HG02970 (cell line): ENCODE data around the gene SLC35B1.
A peak's percentile ranks its signal among the peaks of the same experiment; 100 is the strongest.

Experiments used
- ATAC-seq: cut with Tn5 transposase; IDR thresholded peaks from one replicate; pipeline ENCODE4 v1.9.1; 2021; ENCODE audit warnings: mild to moderate bottlenecking, moderate library complexity, moderate number of reproducible peaks; ENCODE audit not compliant: unreplicated experiment, low FRiP score

Gene SLC35B1

GRCh38 chr17:49707608-49708514, at the start of gene SLC35B1:
Gene SLC35B1 (minus strand): TSS chr17:49707964. CDS start chr17:49707833, 131 bp downstream.
- ATAC-seq = peak; percentile 95

- no peak for ATAC-seq
Observed at GRCh38 chr17:49757151-49757777, 49.5 kb upstream of the SLC35B1 start.

DNA sequence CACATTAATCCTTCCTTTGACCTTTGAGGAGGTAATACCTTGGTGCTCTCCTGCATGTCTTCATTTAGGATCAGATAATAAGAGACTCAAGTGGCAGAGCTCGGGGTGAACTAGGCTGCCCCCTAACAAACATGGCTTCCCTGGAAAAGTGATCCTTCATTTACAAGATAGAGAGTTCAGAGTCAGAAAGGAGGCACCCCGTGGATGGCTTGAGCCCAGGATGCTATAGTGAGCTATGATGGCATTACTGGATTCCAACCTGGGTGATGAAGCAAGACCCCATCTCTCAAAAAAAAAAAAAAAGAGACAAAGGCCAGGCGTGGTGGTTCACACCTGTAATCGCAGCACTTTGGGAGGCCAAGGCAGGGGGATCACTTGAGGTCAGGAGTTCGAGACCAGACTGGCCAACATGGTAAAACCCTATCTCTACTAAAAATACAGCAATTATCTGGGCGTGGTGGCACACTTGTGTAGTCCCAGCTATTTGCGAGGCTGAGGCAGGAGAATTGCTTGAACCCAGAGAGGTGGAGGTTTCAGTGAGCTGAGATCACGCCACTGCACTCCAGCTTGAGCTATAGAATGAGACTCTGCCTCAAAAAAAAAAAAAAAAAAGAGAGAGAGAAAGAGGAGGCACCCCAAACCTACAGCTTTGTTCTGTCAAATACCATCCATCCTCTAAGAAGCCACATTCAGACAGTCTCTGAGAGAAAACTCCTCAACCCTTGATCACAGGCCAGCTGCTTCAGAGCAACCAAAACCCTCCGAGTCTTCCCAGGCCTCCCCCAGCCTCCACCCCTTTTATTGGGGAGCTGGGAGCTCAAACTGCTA, 48.8 kb upstream of the SLC35B1 start:
- no peak for ATAC-seq

- ATAC-seq = no peak
Observed at GRCh38 chr17:49755663-49756283, 48.0 kb upstream of the SLC35B1 start.

DNA sequence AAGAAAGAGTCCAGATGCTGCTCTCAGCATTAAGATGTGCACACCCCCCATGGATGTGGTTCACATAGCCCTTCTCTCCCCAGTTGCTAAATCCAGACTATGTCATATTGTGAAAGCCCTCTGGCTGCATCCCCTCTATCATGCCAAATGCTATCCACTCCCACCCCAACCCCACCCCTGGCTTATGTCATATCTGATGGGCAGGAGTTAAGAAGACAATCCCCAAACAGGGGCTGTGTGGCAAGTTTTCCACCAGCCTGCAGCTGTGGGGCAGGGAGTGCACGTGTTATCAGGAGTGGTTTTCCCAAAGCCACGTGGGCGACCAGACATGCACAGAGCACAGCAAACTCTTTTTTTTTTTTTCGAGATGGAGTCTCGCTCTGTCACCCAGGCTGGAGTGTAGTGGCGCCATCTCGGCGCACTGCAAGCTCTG, 46.2 kb upstream of the SLC35B1 start:
- no peak for ATAC-seq

- ATAC-seq = no peak
Observed at GRCh38 chr17:49752508-49752907, 44.7 kb upstream of the SLC35B1 start.

GRCh38 chr17:49749730-49750129, 42.0 kb upstream of the SLC35B1 start:
- no peak for ATAC-seq

GRCh38 chr17:49748791-49749190, 41.0 kb upstream of the SLC35B1 start:
- ATAC-seq = peak; percentile 59

DNA sequence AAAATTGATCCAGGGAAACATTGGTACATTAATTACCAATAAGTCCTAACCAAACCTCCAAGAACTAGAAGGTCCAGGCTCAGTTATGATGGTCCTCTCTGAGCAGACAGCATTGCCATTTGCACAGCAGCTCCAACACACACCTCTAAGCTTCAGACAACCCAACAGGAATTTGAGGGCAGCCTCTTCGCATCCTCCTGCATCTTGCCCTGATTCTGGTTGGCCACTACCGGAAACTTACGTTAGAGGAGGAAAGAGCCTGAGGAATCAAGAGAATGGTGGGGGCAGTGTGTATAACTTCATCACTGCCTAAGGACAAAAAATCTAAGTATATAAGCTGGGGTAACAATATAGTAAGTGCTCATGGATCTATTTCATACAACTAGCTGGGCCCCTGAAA, 40.5 kb upstream of the SLC35B1 start:
- ATAC-seq = no peak

DNA sequence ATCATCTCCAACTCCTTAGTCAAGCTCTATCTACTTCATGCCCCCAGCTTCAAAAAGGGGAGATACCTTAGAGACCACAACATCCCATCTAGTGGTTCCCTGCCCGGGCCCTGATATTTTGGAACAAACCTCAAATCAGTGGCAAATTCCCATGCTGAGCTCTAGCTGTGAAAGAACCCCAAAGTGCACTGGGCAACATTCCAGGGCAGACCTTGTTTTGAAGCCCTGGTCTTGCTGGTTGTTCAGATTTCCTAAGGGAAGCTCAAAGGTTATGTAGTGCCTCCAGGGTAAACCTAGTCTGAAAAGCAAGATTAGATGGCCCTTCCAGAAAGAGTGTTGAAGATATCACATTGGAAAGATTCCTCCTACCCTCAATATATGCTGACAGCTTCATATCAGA, 39.9 kb upstream of the SLC35B1 start:
- ATAC-seq = no peak

DNA sequence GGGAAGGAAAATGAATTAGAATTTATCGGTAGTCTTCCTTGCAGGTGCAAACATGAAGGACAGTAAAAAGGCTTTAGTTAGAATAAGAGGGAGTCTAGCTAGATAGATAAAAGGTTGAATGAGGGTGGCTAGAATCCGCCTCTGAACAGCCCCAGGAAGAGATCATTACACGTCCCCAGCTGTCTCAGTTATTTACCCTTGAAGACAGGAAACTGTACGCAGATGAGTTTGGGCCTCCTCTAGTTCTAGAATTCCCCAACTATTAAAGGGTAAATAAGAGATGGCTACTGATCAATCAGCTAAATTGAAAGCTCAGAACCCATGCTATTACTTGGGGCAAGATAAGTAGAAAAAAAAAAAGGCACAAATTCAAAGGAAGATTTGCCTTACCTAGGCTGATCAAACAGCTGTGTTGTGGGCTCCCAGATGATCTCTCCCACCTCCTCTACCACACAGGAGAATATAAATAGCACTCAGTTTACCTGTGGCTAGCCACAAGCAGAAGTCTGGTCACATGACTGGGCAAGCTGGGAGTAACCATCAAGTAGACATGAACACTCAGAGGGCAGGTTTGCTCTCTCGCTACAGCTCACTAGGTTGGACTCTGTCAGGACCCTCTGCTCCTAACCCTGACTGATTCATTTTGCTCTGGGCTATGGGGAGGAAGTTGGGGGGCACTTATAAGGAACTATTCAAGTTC, 39.2 kb upstream of the SLC35B1 start:
- peak; percentile 59 for ATAC-seq

DNA sequence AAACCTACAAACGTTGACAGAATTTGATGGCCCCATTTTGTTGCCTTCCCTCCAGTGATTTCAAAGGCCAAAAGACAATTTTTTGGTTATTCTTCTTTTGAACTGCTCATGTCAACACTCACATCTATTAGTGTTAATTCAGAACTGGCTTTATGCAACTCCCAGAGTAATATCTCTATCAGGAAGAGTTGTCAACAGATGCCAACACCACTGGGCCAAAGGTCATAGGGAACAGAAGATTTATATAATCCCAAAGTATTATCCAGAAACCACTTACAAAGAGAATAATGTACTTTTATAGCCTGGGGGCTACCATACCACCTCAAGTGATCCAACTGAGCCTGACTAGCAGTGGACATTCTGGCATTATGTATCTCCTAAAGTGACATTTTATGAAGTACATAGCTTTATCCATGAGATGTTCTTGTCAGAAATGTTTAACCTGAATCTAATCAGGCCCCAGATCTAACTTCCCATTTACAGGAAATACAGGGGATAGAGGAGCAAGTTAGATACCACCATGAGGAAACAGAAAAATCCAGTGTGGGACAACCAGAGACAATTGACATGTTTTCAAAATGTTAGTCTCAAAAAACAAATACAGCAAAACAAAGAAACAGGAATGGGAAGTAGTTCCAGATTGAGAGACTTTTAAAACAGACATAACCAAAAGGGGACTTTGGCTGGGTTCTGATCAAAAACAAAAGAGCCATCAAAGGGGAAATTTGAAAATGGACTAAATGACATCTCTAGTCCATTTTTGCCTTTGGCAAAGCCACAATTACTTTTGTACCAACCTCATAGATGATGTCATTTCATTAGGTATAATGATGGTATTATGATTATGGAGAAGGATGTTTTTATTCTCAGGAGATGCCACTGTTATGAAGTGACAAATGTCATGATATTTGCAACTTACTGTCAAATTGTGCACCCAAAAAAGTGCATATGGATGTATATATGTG, 37.7 kb upstream of the SLC35B1 start:
- no peak for ATAC-seq

GRCh38 chr17:49742166-49742638, 34.4 kb upstream of the SLC35B1 start:
- ATAC-seq = no peak

- ATAC-seq = no peak
Observed at GRCh38 chr17:49741692-49742076, 33.9 kb upstream of the SLC35B1 start.

GRCh38 chr17:49741009-49741691, 33.4 kb upstream of the SLC35B1 start:
- peak; percentile 40 for ATAC-seq

GRCh38 chr17:49739641-49740271, 32.0 kb upstream of the SLC35B1 start:
- no peak for ATAC-seq

- ATAC-seq = no peak
Observed at GRCh38 chr17:49738456-49739163, 30.8 kb upstream of the SLC35B1 start.
